GM13976 (cell line): ENCODE data around the gene ATOSB.

ENCODE experiments used
- DNase-seq: peaks from one replicate; pipeline ENCODE4 v3.0.0; 2012; ENCODE audit warnings: low spot score
- in situ Hi-C: fragments of 300-500 bp; cut with MboI; formaldehyde crosslinking; loops from one replicate; pipeline ENCODE4 v1.12.0; 2022; ENCODE audit warnings: low sequenced_read_pairs, mixed read lengths, inconsistent platforms; ENCODE audit not compliant: unreplicated experiment
- TF ChIP-seq, protein P1 (sequence below): IDR thresholded peaks from 2 replicates; pipeline ENCODE4 v1.5.1; 2012; ENCODE audit warnings: borderline replicate concordance, mild to moderate bottlenecking; ENCODE audit not compliant: insufficient read depth; ENCODE audit errors: extremely low read depth, missing control alignments, control extremely low read depth

The ATOSB gene, protein sequence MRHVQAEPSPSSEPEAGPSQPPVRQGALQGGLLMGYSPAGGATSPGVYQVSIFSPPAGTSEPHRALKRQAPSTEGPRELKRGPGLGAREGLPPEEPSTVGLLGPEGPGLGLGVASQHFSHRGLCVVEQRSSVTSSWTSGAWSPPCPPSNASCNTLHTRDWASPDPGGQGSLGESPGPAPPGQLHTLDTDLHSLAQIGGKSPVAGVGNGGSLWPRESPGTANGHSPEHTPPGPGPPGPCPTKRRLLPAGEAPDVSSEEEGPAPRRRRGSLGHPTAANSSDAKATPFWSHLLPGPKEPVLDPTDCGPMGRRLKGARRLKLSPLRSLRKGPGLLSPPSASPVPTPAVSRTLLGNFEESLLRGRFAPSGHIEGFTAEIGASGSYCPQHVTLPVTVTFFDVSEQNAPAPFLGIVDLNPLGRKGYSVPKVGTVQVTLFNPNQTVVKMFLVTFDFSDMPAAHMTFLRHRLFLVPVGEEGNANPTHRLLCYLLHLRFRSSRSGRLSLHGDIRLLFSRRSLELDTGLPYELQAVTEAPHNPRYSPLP

DNA sequence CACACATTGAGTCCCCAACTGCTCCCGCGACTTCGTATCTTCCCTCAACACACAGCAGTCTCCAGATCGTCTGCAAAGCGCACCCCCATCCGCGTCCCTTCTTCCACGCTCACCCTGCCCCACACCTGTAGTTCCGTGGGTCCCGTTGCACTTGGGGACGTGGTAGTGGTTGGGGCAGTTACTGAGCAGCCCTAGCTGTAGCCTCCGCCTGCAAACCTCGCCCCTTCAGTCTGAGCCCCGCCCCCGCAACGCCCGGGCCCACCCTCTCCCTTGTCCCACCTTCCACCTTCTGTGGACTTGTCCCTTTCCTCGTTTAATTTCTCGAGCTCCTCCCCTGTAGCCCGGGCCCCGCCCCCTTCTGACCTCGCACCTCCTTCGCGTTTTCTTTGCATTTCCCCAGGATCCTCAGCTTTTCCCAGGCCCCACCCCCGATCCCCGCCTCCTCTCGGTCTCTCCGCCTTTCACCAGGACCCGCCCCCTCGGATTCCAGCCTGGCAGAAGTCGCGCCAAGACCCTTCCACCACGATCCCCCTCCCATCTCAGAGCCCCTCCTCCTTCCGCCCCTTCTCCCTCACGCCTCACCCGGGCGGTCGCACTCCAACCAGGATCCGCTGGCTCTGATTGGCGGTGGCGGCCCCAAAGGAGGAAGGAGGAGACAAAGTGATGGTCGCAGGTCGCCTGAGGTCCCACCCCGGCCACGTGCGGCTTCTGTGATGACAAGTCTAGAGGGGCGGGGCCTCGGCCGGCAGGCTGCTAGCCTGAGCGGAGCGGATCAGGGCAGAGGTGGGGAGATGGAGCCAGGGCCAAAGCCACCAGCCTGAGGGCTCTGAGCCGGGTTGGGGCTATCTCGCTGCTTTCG lies at the start of gene ATOSB:
ATOSB (minus strand) TSS at position 183 of the 859 bp plus-strand sequence. CDS start 7,588 bp downstream, outside the sequence.
- peak; percentile 94 for DNase-seq
- in situ Hi-C loops = loop anchor here (5.0 kb wide), 1 partner anchor 361 kb away; no protein-coding TSS in a partner anchor
- TF ChIP-seq, protein P1, sequence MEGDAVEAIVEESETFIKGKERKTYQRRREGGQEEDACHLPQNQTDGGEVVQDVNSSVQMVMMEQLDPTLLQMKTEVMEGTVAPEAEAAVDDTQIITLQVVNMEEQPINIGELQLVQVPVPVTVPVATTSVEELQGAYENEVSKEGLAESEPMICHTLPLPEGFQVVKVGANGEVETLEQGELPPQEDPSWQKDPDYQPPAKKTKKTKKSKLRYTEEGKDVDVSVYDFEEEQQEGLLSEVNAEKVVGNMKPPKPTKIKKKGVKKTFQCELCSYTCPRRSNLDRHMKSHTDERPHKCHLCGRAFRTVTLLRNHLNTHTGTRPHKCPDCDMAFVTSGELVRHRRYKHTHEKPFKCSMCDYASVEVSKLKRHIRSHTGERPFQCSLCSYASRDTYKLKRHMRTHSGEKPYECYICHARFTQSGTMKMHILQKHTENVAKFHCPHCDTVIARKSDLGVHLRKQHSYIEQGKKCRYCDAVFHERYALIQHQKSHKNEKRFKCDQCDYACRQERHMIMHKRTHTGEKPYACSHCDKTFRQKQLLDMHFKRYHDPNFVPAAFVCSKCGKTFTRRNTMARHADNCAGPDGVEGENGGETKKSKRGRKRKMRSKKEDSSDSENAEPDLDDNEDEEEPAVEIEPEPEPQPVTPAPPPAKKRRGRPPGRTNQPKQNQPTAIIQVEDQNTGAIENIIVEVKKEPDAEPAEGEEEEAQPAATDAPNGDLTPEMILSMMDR = no peak

DNA sequence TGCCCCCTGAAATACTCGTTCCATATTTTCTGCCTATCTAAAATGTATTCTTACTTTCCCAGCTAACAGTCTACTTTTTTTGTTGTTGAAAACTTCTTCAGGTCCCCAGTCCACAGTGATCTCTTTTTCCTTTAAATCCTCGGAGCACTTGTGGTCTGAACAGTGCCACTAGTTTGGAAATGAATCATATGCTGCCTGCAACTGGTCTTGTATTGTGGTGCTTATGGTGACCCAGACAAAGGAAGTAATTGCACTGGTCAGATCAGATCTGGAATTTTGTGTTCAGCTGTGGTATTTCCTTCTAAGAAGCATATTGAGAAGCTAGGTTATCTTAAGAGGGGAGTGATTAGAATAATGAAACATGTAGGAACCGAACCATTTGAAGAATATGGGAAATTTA lies 49.0 kb upstream of the ATOSB start:
- no peak for DNase-seq
- TF ChIP-seq, protein P1 = no peak
- in situ Hi-C loops = no loop called here

DNA sequence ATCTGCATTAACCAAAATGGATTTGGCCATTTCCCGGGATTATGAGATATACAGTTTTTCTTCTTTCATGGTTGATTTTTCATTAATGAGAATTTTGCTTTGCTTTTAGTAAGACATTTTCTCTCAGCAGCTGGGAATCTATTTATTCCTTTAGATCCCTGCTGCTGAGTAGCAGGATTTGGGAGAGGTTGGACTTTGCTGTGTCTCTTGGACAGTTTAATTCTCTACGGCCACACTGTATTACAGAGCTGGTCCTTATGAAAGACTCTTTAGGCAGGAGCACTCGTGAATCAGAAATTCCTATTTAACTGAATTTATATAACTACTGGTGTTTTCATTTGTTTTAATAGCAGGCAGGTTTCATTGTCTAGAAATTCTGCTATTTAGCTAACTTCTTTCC lies 47.8 kb upstream of the ATOSB start:
- in situ Hi-C loops = no loop called here
- TF ChIP-seq, protein P1 = no peak
- DNase-seq = no peak

DNA sequence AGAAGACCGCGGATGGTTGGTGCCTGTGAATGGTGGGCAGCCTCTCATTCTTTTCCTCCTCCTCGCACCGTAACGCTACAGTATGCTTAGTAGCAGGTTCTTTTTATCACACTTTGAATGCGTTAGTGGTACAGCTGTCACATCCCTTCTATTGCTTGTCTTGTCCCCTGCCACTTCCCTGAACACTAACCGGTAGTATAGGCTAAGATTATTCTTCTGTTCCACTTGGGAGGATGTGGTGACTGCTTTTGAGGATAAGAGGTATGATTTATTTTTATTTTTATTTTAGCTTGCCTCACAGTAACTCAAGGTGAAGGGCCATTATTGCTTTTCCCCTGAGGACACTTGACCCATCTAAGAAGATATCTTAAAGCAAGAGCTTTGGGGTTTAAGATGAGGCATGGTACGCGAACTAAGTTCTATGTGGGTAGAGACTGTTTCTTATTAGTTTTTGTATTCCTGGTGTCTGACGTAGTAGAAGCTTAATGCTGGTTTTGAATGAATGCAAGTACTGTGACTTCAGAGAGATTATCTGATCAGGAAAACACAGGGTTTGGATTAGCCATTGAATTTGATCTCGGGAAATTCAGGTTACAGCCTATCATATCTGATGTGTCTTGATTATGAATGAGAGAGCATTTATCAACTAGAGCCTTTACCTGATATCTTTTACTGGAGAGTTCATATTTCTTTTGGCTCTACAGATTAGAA lies 47.1 kb upstream of the ATOSB start:
- TF ChIP-seq, protein P1 = no peak
- DNase-seq = no peak
- in situ Hi-C loops = no loop called here

DNA sequence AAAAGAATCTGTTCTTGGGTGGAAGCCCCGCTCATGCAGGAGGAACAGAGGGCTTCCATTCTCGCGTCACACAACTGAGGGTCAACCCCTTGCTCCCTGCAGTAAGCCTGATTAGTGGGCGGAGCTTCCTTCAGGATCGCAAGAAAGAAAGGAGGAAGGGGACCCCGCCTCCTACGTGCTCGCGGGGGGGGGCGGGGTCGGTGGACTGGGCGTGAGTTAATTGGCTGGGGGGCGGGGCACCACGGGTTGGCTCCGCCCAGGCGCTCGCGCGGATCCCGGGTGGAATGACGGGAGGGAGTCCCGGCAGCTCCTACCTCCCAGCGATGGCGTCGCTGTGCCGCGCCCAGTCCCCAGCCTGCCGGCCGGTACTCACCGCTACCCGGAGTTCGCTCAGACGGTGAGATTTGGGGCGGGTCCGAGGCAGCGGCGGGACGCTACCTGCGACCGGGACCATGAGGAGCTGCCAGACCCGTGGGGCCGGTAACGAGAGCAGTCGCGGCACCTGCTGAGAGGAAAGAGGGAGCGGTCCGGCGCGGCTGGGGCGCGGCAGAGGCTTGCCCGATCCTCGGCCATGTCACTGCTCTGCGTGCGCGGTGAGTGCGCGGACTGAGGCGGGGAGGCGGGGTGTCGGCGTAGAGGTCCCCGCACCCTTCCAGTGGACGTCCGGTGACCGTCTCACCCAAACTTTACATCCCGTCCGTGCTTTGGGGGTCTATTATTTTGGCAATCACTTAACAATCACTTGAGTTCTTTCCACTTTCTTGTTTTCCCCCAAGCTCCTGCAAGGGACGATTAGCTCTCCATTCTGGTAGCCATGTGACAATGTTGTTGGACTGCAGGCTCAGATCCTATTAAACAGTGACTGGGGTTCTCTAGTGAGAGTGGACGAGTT lies 46.3 kb upstream of the ATOSB start, which contains the start of gene UNC13B:
UNC13B (plus strand) TSS at position 297 of the 892 bp plus-strand sequence; CDS start at position 572, 275 bp downstream.
- in situ Hi-C loops = no loop called here
- TF ChIP-seq, protein P1 = no peak
- peak; percentile 84 for DNase-seq
